ENCODE measurements around the gene NRG3. TPM values are rescaled to one million over a fixed set of nuclear protein-coding genes. Genes with fewer than 3 reads are reported as not detected.

NRG3 gene
- total RNA-seq, 2 experiments from 2014 or later, result not detected

- no peaks in the 10 kb centered on the region for H4K20me1 ChIP-seq (ENCODE audit: insufficient read depth, low read length)
- no peak for DNase-seq (ENCODE audit: low spot score)
- no peak overlapping the region for H3K27ac ChIP-seq (ENCODE audit: low read depth, low read length, poor library complexity, severe bottlenecking)
- no peaks in the 10 kb centered on the region for H3K4me1 ChIP-seq (ENCODE audit: insufficient read depth, low read length, poor library complexity, severe bottlenecking)
- ChIA-PET CTCF (ENCODE audit: unreplicated experiment) (no interaction called here), POLR2A (no interaction called here)
- intact Hi-C loops (cut with micrococcal nuclease; ENCODE audit: unreplicated experiment), result no loop called here
- no peak overlapping the region for H2AFZ ChIP-seq (ENCODE audit: low read length)
- H3K36me3 ChIP-seq (ENCODE audit: insufficient read depth, low read length), result no peaks in the 10 kb centered on the region
- no peaks in the 10 kb centered on the region for H3K9me3 ChIP-seq (ENCODE audit: low read length)
- no peak overlapping the region for H3K4me2 ChIP-seq (ENCODE audit: low read length)
- no peaks in the 10 kb centered on the region for H3K79me2 ChIP-seq (ENCODE audit: insufficient read depth, low read depth, low read length)
- BruUV-seq (replicated peaks), result no TSS peak
- TF ChIP-seq CTCF (conservative IDR thresholded peaks at IDR 0.05; ENCODE audit: low read length), result no peak
- TF ChIP-seq EZH2phosphoT487 (IDR thresholded peaks at IDR 0.05; ENCODE audit: borderline replicate concordance, low read depth, low read length), result no peak
- H3K9me2 ChIP-seq (ENCODE audit: insufficient read depth, low read length), result no peaks in the 10 kb centered on the region
- no peak overlapping the region for H3K4me3 ChIP-seq (ENCODE audit: low read depth, low read length, poor library complexity, severe bottlenecking)
Observed at GRCh38 chr10:82358486-82359099, 483.6 kb downstream of the NRG3 start.

GRCh38 chr10:82361256-82361655 is 486.3 kb downstream of the NRG3 start:
- CTCF ChIA-PET (ENCODE audit: unreplicated experiment), result no interaction called here
- DNase-seq (ENCODE audit: low spot score), result no peak
- no peak overlapping the region for H2AFZ ChIP-seq (ENCODE audit: low read length)
- no peaks in the 10 kb centered on the region for H3K9me2 ChIP-seq (ENCODE audit: insufficient read depth, low read length)
- POLR2A ChIA-PET, result no interaction called here
- H3K79me2 ChIP-seq (ENCODE audit: insufficient read depth, low read depth, low read length), result no peaks in the 10 kb centered on the region
- no peak overlapping the region for H3K4me3 ChIP-seq (ENCODE audit: low read depth, low read length, poor library complexity, severe bottlenecking)
- H3K9me3 ChIP-seq (ENCODE audit: low read length), result no peaks in the 10 kb centered on the region
- H3K36me3 ChIP-seq (ENCODE audit: insufficient read depth, low read length), result no peaks in the 10 kb centered on the region
- no peak overlapping the region for H3K4me2 ChIP-seq (ENCODE audit: low read length)
- intact Hi-C loops (cut with micrococcal nuclease; ENCODE audit: unreplicated experiment), result no loop called here
- no peaks in the 10 kb centered on the region for H3K4me1 ChIP-seq (ENCODE audit: insufficient read depth, low read length, poor library complexity, severe bottlenecking)
- H3K27ac ChIP-seq (ENCODE audit: low read depth, low read length, poor library complexity, severe bottlenecking), result no peak overlapping the region
- H4K20me1 ChIP-seq (ENCODE audit: insufficient read depth, low read length), result no peaks in the 10 kb centered on the region
- BruUV-seq (replicated peaks), result no TSS peak
- TF ChIP-seq CTCF (conservative IDR thresholded peaks at IDR 0.05; ENCODE audit: low read length) (no peak), EZH2phosphoT487 (IDR thresholded peaks at IDR 0.05; ENCODE audit: borderline replicate concordance, low read depth, low read length) (no peak)

GRCh38 chr10:82377608-82378007 is 502.6 kb downstream of the NRG3 start:
- no peak overlapping the region for H3K4me2 ChIP-seq (ENCODE audit: low read length)
- intact Hi-C loops (cut with micrococcal nuclease; ENCODE audit: unreplicated experiment), result no loop called here
- peak; percentile 56 for TF ChIP-seq CTCF (conservative IDR thresholded peaks at IDR 0.05; ENCODE audit: low read length)
- no peak for TF ChIP-seq EZH2phosphoT487 (IDR thresholded peaks at IDR 0.05; ENCODE audit: borderline replicate concordance, low read depth, low read length)
- no peak overlapping the region for H3K4me3 ChIP-seq (ENCODE audit: low read depth, low read length, poor library complexity, severe bottlenecking)
- no peaks in the 10 kb centered on the region for H3K79me2 ChIP-seq (ENCODE audit: insufficient read depth, low read depth, low read length)
- no peak for DNase-seq (ENCODE audit: low spot score)
- no TSS peak for BruUV-seq (replicated peaks)
- no peaks in the 10 kb centered on the region for H3K9me2 ChIP-seq (ENCODE audit: insufficient read depth, low read length)
- no peaks in the 10 kb centered on the region for H3K9me3 ChIP-seq (ENCODE audit: low read length)
- ChIA-PET CTCF (ENCODE audit: unreplicated experiment) (no interaction called here), POLR2A (no interaction called here)
- no peaks in the 10 kb centered on the region for H4K20me1 ChIP-seq (ENCODE audit: insufficient read depth, low read length)
- H3K36me3 ChIP-seq (ENCODE audit: insufficient read depth, low read length), result no peaks in the 10 kb centered on the region
- no peak overlapping the region; the same call in 1 of the 2 replicates for H2AFZ ChIP-seq (ENCODE audit: low read length)
- H3K27ac ChIP-seq (ENCODE audit: low read depth, low read length, poor library complexity, severe bottlenecking), result no peak overlapping the region
- H3K4me1 ChIP-seq (ENCODE audit: insufficient read depth, low read length, poor library complexity, severe bottlenecking), result no peaks in the 10 kb centered on the region
